Thyroid gland (tissue), 4 donors: Measurements from ENCODE around the gene SLC25A26.

Experiments
- CTCF ChIP-seq, 6 experiments: fragments of 200-600 bp in 3 of 6; fragments of 450-650 bp in 3 of 6; sonication (generic) in 3 of 6; IDR thresholded peaks; one replicate each; pipeline ENCODE4 v1.5.1; 2016 to 2019; ENCODE audit warnings: antibody characterized with exemption in 6 of 6, mild to moderate bottlenecking in 2 of 6, inconsistent platforms in 1 of 6, moderate library complexity in 1 of 6
- POLR2A ChIP-seq, 2 donors: fragments of 450-650 bp; IDR thresholded peaks; one replicate each; pipeline ENCODE4 v1.6.1; 2017; ENCODE audit warnings: antibody characterized with exemption in 2 of 2, mild to moderate bottlenecking in 2 of 2, moderate library complexity in 1 of 2

GRCh38 chr3:66236281-66236680 lies 15.5 kb downstream of the SLC25A26 start:
- TF ChIP-seq CTCF (IDR thresholded peaks at IDR 0.05) (no peak), POLR2A (IDR thresholded peaks at IDR 0.05) (no peak)
